ENCODE results near the gene SLC37A1.

GRCh38 chr21:42615924-42616323 is 102.3 kb downstream of the SLC37A1 start:
- TF ChIP-seq POLR2A (IDR thresholded peaks at IDR 0.05) (no peak), CTCF (IDR thresholded peaks at IDR 0.05 in 8 of 11, conservative IDR thresholded peaks at IDR 0.05 in 3 of 11) (no peak)

All from spleen (tissue), 7 donors.